SW 1271 (cell line): ENCODE data around the gene SMTNL1.
A peak's percentile ranks its signal among the peaks of the same experiment; 100 is the strongest.

ENCODE experiments used
- DNase-seq, 2 experiments: peaks; one replicate each; lab custom pipeline; 2025; lab: John Stamatoyannopoulos, UW

SMTNL1 gene

DNA sequence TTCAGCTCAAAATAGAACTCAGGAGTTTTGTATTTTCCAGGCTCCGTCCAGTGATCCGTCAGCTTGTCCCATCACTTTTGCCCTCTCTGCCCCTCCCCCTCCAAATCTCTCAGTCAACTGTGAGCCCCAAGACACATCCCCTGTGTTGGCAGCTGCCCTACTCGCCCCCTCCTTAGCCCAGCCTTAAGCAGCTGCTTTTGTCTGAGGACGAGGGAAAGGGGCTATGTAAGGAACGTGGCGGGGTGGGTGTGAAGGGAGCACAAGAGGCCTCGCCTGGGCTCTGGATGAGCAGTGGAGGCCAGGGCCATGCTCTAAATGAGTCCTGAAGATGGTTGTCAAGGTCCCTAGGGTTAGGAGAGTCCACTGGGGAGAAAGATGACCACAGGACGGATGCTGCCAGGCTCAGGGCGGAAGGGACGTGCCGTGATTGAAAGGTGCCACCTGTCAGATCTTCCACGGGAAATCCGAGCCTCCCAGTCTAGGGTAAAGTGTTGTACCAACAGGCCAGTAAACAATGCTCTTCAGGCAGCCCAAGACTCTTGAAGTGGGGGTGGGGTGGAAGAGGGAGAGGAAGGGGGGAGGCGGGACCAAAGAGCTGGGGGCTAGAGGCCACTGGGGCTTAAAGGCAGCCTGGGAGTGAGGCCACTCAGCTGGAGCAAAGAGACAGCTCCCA lies at the start of gene SMTNL1:
SMTNL1 (plus strand) TSS at position 649 of the 673 bp plus-strand sequence. CDS start 5,048 bp downstream, outside the sequence.
- DNase-seq = no peak

DNA sequence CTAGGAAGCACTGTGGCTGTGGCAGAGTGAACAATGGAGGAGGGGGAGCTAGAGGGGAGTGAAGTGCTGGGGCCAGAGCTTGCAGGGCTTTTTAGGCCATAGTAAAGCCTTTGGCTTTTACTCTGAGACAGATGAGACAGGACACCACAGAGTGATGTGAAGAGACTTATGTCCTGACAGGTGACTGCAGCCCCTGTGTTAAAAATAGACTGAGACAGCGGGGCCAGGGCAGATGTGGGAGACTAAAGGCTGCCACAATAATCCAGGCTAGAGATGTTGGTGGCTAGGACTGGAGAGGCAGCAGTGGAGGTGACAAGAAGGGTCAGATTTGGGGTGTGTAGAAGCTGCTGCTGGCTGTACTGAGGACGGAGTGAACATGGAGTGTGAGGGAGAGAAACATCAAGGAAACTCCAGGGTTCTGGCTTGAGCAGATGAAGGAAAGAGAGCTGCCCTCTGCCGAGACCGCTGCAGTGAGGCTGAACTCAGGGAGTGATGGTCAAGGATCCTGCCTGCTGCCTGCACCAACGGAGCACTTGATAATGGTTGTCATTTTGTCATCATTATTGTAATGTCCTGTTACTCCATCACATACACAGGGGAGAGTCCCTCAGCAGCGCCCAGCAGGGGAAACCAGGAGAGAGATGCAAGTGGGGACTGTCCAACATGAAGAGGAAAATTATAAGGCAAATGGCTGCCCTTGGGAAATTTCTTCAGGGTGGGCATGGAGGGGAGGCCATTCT lies 49.3 kb upstream of the SMTNL1 start:
- DNase-seq = no peak

GRCh38 chr11:57490456-57491248 lies 46.7 kb upstream of the SMTNL1 start:
- no peak for DNase-seq

DNA sequence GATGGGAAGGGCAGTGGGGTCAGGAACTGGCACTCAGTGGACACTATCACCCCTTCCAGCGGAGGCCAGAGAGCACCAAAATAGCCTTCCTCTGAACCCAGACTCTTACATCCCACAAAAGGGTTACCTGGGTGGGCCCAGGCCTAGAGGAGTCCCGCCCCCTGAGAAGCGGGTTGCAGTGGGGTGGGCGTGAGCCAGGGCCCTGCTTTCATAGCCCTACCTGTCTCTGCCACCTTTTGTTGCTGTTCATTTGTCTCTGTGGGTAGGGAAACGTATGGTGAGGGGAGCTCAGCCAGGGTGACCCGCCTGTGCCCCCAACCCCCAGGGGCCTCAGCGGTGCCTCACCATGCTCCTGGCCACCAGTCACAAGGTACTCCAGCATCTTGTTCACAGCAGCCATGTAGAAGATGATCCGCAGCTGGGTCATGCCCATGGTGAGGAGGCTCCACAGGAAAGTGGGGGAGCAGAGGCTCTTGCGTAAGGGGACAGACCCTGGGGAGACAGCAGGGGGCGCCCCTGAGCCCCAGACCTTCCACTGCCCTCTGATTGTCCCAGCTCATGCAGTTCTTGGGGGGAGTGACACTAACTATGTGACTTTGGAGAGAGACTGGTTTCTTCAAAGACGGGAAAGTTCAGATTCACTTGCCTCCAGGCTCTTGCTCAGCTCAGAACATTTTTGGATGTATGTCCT lies 45.9 kb upstream of the SMTNL1 start:
- DNase-seq = peak in 1 of 2 experiments; percentile 19

DNA sequence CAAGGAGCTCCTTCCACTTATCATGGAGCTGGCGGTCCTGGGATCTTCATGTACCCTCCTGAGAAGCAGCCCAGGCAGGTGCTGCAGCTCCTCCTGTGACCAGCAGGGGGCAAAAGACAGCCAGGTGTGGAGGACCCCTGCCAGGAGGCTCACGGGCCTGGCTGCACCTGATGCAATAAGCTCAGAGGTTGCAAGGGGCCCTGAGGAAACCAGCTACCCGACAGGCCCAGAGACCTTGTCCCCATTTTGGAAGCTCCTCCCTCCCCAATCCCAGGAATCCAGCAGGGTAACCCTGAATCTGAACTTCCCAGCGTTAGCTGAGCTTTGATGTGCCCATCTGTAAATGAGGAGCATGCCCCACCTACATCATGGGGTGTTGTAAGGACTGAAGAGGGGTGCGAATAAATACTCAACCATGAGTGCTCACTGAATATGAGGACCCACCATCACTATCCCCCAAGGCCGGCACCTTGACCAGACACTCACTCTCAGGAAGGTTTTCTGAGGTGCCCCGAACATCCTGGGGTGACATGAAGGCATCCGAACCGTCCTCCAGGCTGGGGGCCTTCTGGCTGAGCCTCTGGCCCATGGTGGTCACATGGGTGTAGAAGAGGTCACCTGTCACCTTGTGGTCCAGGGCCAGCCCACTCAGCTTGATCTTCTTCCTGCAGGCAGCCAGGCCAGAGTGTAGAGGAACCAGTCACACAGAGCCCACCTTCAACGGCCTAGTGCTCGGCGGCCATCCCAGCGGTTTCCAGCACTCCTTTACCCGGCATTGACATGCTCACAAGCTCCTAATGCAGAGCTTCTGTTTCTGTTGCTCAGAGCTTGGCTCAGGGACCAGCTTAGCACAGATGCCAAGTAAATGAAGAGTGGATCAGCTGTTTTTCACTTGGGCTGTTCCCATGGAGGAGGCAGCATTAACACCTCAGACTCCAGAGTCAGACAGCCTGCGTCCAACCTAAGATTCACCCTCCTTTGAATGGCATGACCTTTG lies 43.6 kb upstream of the SMTNL1 start:
- peak in 1 of 2 experiments; percentile 41 for DNase-seq

GRCh38 chr11:57496109-57496820 lies 41.1 kb upstream of the SMTNL1 start:
- DNase-seq = no peak

DNA sequence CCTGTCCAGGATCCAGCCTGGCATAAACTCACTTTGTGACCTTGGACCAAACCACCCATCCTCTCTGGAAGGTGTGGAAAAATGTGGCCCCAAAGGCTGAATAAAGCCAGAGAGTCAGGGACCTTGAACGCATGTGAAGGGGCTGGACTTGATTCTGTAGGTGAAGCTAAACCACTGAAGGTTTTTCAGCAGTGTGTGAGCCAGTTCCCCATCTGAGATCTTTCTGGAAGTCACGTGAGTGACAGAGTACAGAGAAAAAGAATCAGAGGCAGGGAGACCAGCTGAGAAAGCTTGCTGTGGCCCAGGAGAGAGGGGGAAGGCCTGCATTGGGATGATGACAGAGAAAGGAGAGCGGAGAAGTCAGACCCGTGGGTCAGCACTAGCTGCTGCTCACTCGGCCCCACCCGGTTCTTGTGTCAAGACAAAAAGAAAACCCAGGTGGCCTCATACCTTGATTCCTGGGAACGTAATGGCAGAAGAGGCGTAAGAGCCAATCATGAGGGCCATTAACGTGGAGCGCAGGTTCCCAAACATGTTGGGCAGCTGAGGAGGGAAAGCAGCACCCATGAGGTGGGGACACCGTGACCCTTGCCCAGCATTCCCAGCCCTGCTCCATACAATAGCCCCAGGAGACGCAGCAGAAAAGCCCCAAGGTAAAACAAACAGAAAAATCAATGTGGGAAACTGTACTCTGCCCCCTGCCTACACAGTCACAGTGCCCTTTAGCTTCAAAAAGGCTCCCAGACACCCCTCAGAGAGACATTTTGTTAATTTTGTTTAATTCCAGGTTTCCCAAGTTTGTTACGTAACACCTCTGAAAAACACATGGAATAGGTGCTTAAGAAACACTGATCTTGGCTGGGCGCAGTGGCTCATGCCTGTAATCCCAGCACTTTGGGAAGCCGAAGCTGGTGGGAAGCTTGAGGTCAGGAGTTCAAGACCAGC lies 39.8 kb upstream of the SMTNL1 start:
- DNase-seq = no peak

DNA sequence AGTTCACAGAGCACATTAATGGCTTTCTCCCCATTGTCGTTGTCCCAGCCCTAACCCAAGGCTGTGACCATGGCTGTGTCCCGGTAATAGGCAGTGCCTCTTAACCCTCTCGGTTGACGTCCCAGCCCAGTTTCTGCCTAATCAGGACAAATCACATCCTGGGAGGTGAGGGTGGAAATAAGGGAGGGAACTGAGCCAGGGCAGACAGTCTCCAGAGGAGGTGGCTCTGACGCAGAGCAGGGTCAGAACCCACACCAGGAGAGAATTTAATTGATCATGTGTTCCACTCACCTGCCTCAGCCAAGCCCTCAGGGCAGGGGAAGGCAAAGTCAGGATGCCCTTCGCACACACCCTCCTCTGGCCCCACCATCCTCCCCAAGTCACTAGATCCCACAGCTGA lies 38.9 kb upstream of the SMTNL1 start:
- no peak for DNase-seq

DNA sequence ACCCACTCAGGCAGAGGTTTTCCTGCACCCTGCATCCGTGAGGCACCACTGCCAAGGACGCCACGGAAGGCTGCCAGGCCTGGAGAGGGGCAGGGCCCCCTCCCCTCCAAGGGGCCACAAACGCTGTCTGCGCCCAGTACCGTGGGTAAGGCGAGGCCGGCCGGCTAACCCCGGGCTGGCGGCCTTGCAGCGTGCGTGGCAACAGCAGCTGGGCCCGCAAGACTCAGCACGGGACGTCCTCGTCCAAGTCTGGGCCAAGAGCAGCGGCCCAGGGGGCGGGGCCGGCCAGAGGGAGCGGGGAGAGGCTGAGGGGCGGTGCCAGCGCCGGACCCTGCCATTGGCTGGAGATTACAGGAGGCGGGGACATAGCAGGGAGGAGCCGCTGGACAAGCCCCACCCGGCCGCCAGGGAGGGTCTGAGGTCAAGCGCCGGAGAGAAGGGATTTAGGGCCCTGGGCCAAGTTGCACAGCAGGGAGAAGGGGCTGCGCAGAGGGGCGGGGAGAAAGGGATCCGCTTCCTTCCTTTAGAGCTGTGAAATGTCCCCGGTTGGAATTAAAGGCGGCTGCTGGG lies 37.9 kb upstream of the SMTNL1 start:
- DNase-seq = no peak

- DNase-seq = no peak
These were observed 37.4 kb upstream of the SMTNL1 start for GRCh38 chr11:57499983-57500461.

DNA sequence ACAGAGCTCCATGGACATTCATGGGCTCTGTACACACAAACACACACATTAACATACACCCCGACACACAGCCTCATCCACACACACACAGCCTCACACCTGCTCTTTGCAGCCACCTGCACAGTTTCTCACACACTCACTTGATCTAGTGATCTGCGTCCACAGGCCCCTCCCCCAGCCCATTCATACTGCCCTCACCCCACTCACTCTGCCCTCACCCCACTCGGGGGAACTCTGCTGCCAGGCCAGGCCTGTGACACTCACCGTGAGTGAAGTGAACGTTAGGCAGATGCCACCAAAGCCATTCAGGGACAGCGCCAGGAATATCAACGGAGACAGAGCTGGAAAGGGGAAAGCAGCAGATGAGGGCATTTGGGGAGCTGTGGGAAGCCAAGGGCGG lies 36.9 kb upstream of the SMTNL1 start:
- no peak for DNase-seq

GRCh38 chr11:57500926-57501325 lies 36.5 kb upstream of the SMTNL1 start:
- no peak for DNase-seq

GRCh38 chr11:57501953-57502352 lies 35.4 kb upstream of the SMTNL1 start:
- no peak for DNase-seq

GRCh38 chr11:57502376-57502775 lies 35.0 kb upstream of the SMTNL1 start:
- no peak for DNase-seq

- no peak for DNase-seq
These were observed 34.5 kb upstream of the SMTNL1 start for GRCh38 chr11:57502870-57503269.

- no peak for DNase-seq
These were observed 32.9 kb upstream of the SMTNL1 start for GRCh38 chr11:57504511-57504910.

DNA sequence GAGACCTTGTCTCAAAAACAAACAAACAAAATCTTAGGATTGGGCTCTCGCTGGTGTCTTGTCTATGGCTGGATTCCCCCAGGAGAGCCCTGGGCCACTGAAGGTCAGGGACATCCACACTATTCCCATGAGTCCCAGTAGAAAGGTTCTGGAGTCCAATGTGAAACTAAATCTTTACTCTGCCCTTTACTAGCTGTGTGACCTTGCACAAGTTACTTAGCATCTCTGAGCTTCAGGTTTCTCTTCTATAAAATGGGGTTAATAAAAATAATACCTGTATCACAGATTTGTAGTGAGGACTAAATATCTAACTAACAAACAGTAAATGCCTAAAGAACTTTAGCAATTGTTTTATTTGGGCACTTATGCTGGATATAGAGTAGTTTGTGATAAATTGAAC lies 30.9 kb upstream of the SMTNL1 start:
- no peak for DNase-seq

GRCh38 chr11:57508341-57509170 lies 28.8 kb upstream of the SMTNL1 start:
- no peak for DNase-seq
